ENCODE data around the gene ANXA2.

DNA sequence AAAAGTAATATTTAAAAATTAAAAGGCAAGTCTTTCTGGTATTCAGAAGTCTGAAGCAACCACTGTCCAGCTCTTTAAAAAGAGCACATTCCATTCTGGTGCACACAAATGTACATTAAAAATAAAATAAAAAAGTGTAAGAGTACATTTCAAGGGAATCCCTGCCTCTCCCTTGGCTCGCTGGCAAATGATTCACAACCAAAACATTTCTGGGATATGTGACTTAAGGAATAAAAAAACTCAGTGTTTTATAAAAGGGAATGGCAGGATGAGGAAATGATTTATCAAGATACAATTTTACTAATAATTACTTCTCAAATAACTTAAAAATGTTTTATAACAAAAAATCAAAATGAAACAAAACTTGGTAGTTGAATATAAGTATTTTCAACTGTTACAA, 23.8 kb upstream of the ANXA2 start:
- TF ChIP-seq, protein P1, sequence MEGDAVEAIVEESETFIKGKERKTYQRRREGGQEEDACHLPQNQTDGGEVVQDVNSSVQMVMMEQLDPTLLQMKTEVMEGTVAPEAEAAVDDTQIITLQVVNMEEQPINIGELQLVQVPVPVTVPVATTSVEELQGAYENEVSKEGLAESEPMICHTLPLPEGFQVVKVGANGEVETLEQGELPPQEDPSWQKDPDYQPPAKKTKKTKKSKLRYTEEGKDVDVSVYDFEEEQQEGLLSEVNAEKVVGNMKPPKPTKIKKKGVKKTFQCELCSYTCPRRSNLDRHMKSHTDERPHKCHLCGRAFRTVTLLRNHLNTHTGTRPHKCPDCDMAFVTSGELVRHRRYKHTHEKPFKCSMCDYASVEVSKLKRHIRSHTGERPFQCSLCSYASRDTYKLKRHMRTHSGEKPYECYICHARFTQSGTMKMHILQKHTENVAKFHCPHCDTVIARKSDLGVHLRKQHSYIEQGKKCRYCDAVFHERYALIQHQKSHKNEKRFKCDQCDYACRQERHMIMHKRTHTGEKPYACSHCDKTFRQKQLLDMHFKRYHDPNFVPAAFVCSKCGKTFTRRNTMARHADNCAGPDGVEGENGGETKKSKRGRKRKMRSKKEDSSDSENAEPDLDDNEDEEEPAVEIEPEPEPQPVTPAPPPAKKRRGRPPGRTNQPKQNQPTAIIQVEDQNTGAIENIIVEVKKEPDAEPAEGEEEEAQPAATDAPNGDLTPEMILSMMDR (IDR thresholded peaks at IDR 0.05) = no peak
- no peak for TF ChIP-seq POLR2A (IDR thresholded peaks at IDR 0.05)
